LNCAP (cell line): Measurements from ENCODE around the gene C1QL2.

Experiments
- TF ChIP-seq, protein P1 (sequence below): fragments of 450-650 bp; IDR thresholded peaks from 2 replicates; pipeline ENCODE4 v1.5.1; 2017; ENCODE audit warnings: mild to moderate bottlenecking

The C1QL2 gene

DNA sequence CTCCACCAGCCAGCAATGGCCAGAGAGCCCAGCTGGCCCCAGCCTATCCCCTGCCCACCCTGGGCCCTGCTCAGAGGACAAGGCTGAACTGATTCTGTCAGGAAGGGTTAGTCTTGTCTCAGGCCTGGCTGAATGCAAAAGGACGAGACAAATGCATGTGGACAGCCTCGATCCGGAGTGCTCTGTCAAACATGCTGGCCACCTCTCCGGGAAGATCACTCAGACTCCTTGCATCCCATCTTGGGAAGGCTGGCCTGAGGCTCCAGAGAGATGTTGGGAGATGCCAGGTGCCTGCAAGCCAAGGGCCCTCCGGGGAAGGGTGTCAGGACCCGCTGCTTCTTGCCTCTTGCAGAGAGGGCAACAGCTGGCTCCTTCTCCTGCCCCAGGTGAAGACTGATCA lies 20.2 kb upstream of the C1QL2 start:
- TF ChIP-seq, protein P1, sequence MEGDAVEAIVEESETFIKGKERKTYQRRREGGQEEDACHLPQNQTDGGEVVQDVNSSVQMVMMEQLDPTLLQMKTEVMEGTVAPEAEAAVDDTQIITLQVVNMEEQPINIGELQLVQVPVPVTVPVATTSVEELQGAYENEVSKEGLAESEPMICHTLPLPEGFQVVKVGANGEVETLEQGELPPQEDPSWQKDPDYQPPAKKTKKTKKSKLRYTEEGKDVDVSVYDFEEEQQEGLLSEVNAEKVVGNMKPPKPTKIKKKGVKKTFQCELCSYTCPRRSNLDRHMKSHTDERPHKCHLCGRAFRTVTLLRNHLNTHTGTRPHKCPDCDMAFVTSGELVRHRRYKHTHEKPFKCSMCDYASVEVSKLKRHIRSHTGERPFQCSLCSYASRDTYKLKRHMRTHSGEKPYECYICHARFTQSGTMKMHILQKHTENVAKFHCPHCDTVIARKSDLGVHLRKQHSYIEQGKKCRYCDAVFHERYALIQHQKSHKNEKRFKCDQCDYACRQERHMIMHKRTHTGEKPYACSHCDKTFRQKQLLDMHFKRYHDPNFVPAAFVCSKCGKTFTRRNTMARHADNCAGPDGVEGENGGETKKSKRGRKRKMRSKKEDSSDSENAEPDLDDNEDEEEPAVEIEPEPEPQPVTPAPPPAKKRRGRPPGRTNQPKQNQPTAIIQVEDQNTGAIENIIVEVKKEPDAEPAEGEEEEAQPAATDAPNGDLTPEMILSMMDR = no peak

DNA sequence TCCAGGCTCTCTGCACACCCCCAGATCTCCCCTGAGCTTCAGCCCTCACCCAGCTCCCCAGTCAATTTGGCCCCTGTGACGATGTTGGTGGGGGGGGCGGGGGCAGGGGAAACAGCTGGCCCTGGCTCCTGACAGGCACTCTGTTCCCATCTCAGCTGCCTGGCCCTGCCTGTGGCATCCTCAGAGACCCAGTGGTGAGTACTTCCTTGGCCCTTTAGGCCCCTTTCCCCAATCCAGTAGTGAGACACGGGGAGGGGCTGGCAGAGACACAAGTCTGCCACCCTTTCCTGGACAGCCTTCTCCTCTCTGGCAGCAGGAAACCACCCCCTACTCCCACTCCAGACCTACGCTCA lies 19.3 kb upstream of the C1QL2 start:
- TF ChIP-seq, protein P1 = no peak

DNA sequence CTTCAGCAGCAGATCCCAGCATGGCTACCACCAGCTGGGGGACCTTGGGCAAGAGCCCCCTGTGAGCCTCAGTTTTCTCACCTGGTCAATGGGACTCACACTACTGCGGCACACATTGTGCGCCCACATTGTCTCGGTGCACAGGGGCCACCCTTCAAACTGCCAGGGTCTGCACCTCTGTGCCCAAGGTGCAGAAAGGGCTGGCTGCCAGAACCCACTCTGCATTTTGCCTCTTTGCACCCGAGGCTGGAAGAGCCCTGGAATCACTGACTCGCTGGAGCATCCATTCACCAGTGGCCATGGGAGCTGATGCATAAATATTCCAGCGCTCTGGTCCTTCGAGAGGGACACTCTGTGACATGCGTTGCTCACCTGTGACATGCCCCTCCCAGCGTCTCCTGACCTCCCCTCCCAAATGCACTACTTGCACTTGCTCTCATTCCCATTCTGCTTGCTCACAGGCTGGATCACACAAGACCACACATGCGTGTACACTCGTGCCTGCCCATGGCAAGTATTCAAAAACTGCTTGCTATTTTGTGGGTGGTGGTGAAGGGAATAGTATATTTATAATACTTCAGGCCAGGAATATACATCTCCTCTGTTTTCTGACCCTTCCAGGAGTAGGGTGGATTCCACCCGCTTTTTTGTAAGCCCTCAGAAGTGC lies 18.8 kb upstream of the C1QL2 start:
- TF ChIP-seq, protein P1 = no peak

- TF ChIP-seq, protein P1 = no peak
These were observed 17.0 kb upstream of the C1QL2 start for GRCh38 chr2:119175517-119175916.

DNA sequence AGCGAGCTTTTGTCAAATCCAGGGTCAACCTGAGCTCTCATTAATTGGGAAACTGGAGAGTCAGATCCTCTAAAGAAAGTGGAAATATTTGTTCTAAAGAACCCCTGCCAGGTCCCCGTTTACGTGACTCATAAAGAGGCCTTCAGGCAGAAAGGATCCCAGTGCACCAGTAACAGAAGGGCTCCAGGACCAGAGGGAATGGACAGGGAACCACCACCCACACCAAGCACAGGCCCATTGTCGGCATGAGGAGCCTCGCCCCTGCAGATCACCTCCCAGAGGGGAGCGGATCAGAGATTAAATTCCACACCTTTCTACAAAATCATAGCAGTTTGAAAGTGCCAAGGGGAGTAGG lies 16.4 kb upstream of the C1QL2 start:
- TF ChIP-seq, protein P1 = no peak

- TF ChIP-seq, protein P1 = peak; percentile 80
These were observed 15.9 kb upstream of the C1QL2 start for GRCh38 chr2:119174216-119174992.

GRCh38 chr2:119173556-119174060 lies 15.1 kb upstream of the C1QL2 start:
- TF ChIP-seq, protein P1 = no peak
